GM12874 (cell line): Measurements from ENCODE around the gene IP6K2.

Source experiments
- CTCF ChIP-seq: IDR thresholded peaks from 2 replicates; pipeline ENCODE4 v1.5.1; 2011; ENCODE audit warnings: low read depth, mild to moderate bottlenecking, control low read depth, low read length, moderate library complexity; ENCODE audit not compliant: insufficient read depth

IP6K2 gene

GRCh38 chr3:48688032-48688736 is 28.8 kb downstream of the IP6K2 start:
- TF ChIP-seq CTCF, result no peak

- no peak for TF ChIP-seq CTCF
Measured at GRCh38 chr3:48687220-48687678, 29.8 kb downstream of the IP6K2 start.

- no peak for TF ChIP-seq CTCF
Measured at GRCh38 chr3:48686538-48687219, 30.3 kb downstream of the IP6K2 start.

- peak; percentile 91 for TF ChIP-seq CTCF
Measured at GRCh38 chr3:48685603-48686511, 31.2 kb downstream of the IP6K2 start, which contains the start of gene NCKIPSD. NCKIPSD (minus strand) TSS chr3:48685915; CDS start chr3:48685807, 108 bp downstream.

GRCh38 chr3:48685293-48685602 is 31.8 kb downstream of the IP6K2 start:
- TF ChIP-seq CTCF, result no peak

GRCh38 chr3:48684480-48685143 is 32.4 kb downstream of the IP6K2 start:
- no peak for TF ChIP-seq CTCF

GRCh38 chr3:48684054-48684349 is 33.0 kb downstream of the IP6K2 start:
- no peak for TF ChIP-seq CTCF
